8988T (cell line): ENCODE measurements around the gene CTDSP2.

ENCODE experiments used
- DNase-seq: peaks from one replicate; pipeline ENCODE4 v3.0.0; 2011

The CTDSP2 gene

GRCh38 chr12:57813111-57813970 is 33.2 kb downstream of the CTDSP2 start:
- no peak for DNase-seq

- DNase-seq, result no peak
Observed at GRCh38 chr12:57811028-57811755, 35.3 kb downstream of the CTDSP2 start.

- no peak for DNase-seq
Observed at GRCh38 chr12:57810450-57810849, 36.1 kb downstream of the CTDSP2 start.

- no peak for DNase-seq
Observed at GRCh38 chr12:57809425-57809824, 37.1 kb downstream of the CTDSP2 start.

GRCh38 chr12:57808351-57808750 is 38.2 kb downstream of the CTDSP2 start:
- DNase-seq, result no peak

- no peak for DNase-seq
Observed at GRCh38 chr12:57807285-57807684, 39.2 kb downstream of the CTDSP2 start.

- no peak for DNase-seq
Observed at GRCh38 chr12:57806677-57807076, 39.9 kb downstream of the CTDSP2 start.

- DNase-seq, result no peak
Observed at GRCh38 chr12:57803319-57803893, 43.1 kb downstream of the CTDSP2 start.

- no peak for DNase-seq
Observed at GRCh38 chr12:57802607-57803006, 43.9 kb downstream of the CTDSP2 start.

GRCh38 chr12:57800965-57801364 is 45.6 kb downstream of the CTDSP2 start:
- DNase-seq, result no peak

- DNase-seq, result no peak
Observed at GRCh38 chr12:57797933-57798332, 48.6 kb downstream of the CTDSP2 start.

- DNase-seq, result no peak
Observed at GRCh38 chr12:57796996-57797395, 49.5 kb downstream of the CTDSP2 start.

- no peak for DNase-seq
Observed at GRCh38 chr12:57795354-57795753, 51.2 kb downstream of the CTDSP2 start.

GRCh38 chr12:57793920-57794319 is 52.6 kb downstream of the CTDSP2 start:
- DNase-seq, result no peak

GRCh38 chr12:57783861-57784260 is 62.7 kb downstream of the CTDSP2 start:
- DNase-seq, result no peak

- DNase-seq, result no peak
Observed at GRCh38 chr12:57783466-57783801, 63.1 kb downstream of the CTDSP2 start.

GRCh38 chr12:57782608-57783465 is 63.7 kb downstream of the CTDSP2 start, which contains the start of gene TSFM:
TSFM (plus strand) TSS chr12:57782787; CDS start chr12:57782802, 15 bp downstream.
- DNase-seq, result peak; percentile 47

GRCh38 chr12:57782243-57782607 is 64.3 kb downstream of the CTDSP2 start:
- no peak for DNase-seq

GRCh38 chr12:57781801-57782200 is 64.7 kb downstream of the CTDSP2 start:
- no peak for DNase-seq

GRCh38 chr12:57781244-57781643 is 65.3 kb downstream of the CTDSP2 start:
- DNase-seq, result no peak

GRCh38 chr12:57780284-57780897 is 66.1 kb downstream of the CTDSP2 start:
- DNase-seq, result no peak

- no peak for DNase-seq
Observed at GRCh38 chr12:57779736-57780135, 66.8 kb downstream of the CTDSP2 start.

GRCh38 chr12:57777911-57778310 is 68.6 kb downstream of the CTDSP2 start:
- no peak for DNase-seq
